GM10248 (cell line): ENCODE results near the gene KCTD17.

Source experiments
- CTCF ChIA-PET: fragments of 300-600 bp; sonication (Branson Sonifier 250); formaldehyde crosslinking; extraction: SDS; loops from one replicate; lab custom pipeline; 2021; ENCODE audit warnings: antibody characterized with exemption; lab: Yijun Ruan, JAX
- POLR2A ChIA-PET: fragments of 350-650 bp; sonication (Branson Sonifier 250); formaldehyde crosslinking; extraction: SDS; loops from one replicate; lab custom pipeline; 2020; ENCODE audit warnings: antibody characterized with exemption; lab: Yijun Ruan, JAX
- DNase-seq: peaks from one replicate; pipeline ENCODE4 v3.0.0; 2012; ENCODE audit errors: extremely low spot score
- CTCF ChIP-seq: IDR thresholded peaks from 2 replicates; pipeline ENCODE4 v1.5.1; 2012; ENCODE audit warnings: mild to moderate bottlenecking, low read depth; ENCODE audit errors: extremely low read depth, missing control alignments, control extremely low read depth

KCTD17 gene

GRCh38 chr22:37082251-37082873 lies 30.8 kb downstream of the KCTD17 start:
- no peak for TF ChIP-seq CTCF
- ChIA-PET POLR2A (no interaction called here), CTCF (interaction anchor here (5.0 kb wide), 1 partner anchor 116 kb away, joined by 40 read pairs; no protein-coding TSS in a partner anchor)
- DNase-seq, result no peak

GRCh38 chr22:37083914-37084313 lies 32.4 kb downstream of the KCTD17 start:
- ChIA-PET POLR2A (no interaction called here), CTCF (no interaction called here)
- TF ChIP-seq CTCF, result no peak
- DNase-seq, result no peak

GRCh38 chr22:37084385-37084784 lies 32.8 kb downstream of the KCTD17 start:
- POLR2A ChIA-PET, result no interaction called here
- no peak for TF ChIP-seq CTCF
- CTCF ChIA-PET, result interaction anchor here (1.6 kb wide), 1 partner anchor 20 kb away, joined by 4 read pairs; no protein-coding TSS in a partner anchor
- DNase-seq, result no peak

- no peak for DNase-seq
- ChIA-PET POLR2A (no interaction called here), CTCF (interaction anchor here (1.1 to 1.6 kb wide), 4 partner anchors 8 to 36 kb away, joined by 3 to 7 read pairs (median 4); no protein-coding TSS in a partner anchor)
- TF ChIP-seq CTCF, result no peak
Measured at GRCh38 chr22:37086184-37086583, 34.6 kb downstream of the KCTD17 start.

GRCh38 chr22:37088108-37088605 lies 36.6 kb downstream of the KCTD17 start:
- POLR2A ChIA-PET, result interaction anchor here (1.2 kb wide), 1 partner anchor 51 kb away, joined by 3 read pairs; no protein-coding TSS in a partner anchor
- DNase-seq, result no peak
- TF ChIP-seq CTCF, result no peak
- CTCF ChIA-PET, result interaction anchor here (0.9 to 3.6 kb wide), 7 partner anchors 9 to 172 kb away, joined by 3 to 12 read pairs (median 5); no protein-coding TSS in a partner anchor

- TF ChIP-seq CTCF, result no peak
- POLR2A ChIA-PET, result no interaction called here
- peak; percentile 54 for DNase-seq
- CTCF ChIA-PET, result interaction anchor here (1.0 to 3.6 kb wide), 6 partner anchors 9 to 171 kb away, joined by 3 to 12 read pairs (median 6); no protein-coding TSS in a partner anchor
Measured at GRCh38 chr22:37088750-37089408, 37.3 kb downstream of the KCTD17 start.
